Keratinocyte (primary cell): ENCODE data around the gene JAM3. TPM values are rescaled to one million over a fixed set of nuclear protein-coding genes. Genes with fewer than 3 reads are reported as not detected.

ENCODE experiments used
- DNase-seq: peaks from one replicate; pipeline ENCODE4 v3.0.0-alpha.2; 2011; ENCODE audit warnings: low read depth, missing footprints, low spot score
- FAIRE-seq: peaks from 2 replicates; lab custom pipeline; 2011; peaks lifted over from hg19 to GRCh38; lab: Jason Lieb, UNC
- H2AFZ ChIP-seq: 2 replicates; pipeline ENCODE4 v1.6.0; 2012; ENCODE audit warnings: low read length, control low read depth, inconsistent platforms; ENCODE audit not compliant: control insufficient read depth
- H3K27ac ChIP-seq: 2 replicates; pipeline ENCODE4 v1.5.1; 2011; ENCODE audit warnings: low read length; ENCODE audit not compliant: control insufficient read depth, insufficient read depth
- H3K27me3 ChIP-seq: 3 replicates; pipeline ENCODE4 v1.6.0; 2011; ENCODE audit warnings: low read length; ENCODE audit not compliant: control insufficient read depth, insufficient read depth; ENCODE audit errors: extremely low read depth
- H3K36me3 ChIP-seq, 2 experiments: 2 replicates in 1 of 2; 3 replicates in 1 of 2; pipeline ENCODE4 v1.5.1; 2011; ENCODE audit warnings: low read length in 2 of 2, mild to moderate bottlenecking in 1 of 2; ENCODE audit not compliant: control insufficient read depth in 2 of 2, insufficient read depth in 2 of 2; ENCODE audit errors: extremely low read depth in 1 of 2
- H3K4me1 ChIP-seq: 3 replicates; pipeline ENCODE4 v1.5.1; 2011; ENCODE audit warnings: low read length; ENCODE audit not compliant: control insufficient read depth, insufficient read depth; ENCODE audit errors: extremely low read depth
- H3K4me2 ChIP-seq: 3 replicates; pipeline ENCODE4 v1.6.0; 2011; ENCODE audit warnings: low read depth, low read length; ENCODE audit not compliant: control insufficient read depth, insufficient read depth; ENCODE audit errors: extremely low read depth
- H3K4me3 ChIP-seq, 3 experiments: fragments of 200-600 bp in 1 of 3; sonication (generic) in 1 of 3; 2 replicates in 2 of 3; 3 replicates in 1 of 3; pipeline ENCODE4 v1.5.1; 2011 to 2016; ENCODE audit warnings: low read length in 3 of 3, mild to moderate bottlenecking in 3 of 3, control low read depth in 2 of 3, inconsistent platforms in 1 of 3, low read depth in 1 of 3, mixed read lengths in 1 of 3, mixed run types in 1 of 3, moderate library complexity in 1 of 3; ENCODE audit not compliant: control insufficient read depth in 2 of 3, insufficient read depth in 2 of 3; ENCODE audit errors: extremely low read depth in 1 of 3
- H3K79me2 ChIP-seq: 2 replicates; pipeline ENCODE4 v1.6.0; 2012; ENCODE audit warnings: low read length; ENCODE audit not compliant: control insufficient read depth, insufficient read depth
- H3K9ac ChIP-seq: 3 replicates; pipeline ENCODE4 v1.6.0; 2011; ENCODE audit warnings: low read length; ENCODE audit not compliant: control insufficient read depth, insufficient read depth; ENCODE audit errors: extremely low read depth
- H3K9me1 ChIP-seq: 3 replicates; pipeline ENCODE4 v1.6.0; 2011; ENCODE audit warnings: low read length; ENCODE audit not compliant: control insufficient read depth, insufficient read depth; ENCODE audit errors: extremely low read depth
- H3K9me3 ChIP-seq: 2 replicates; pipeline ENCODE4 v1.5.1; 2012; ENCODE audit warnings: low read depth, low read length; ENCODE audit not compliant: control insufficient read depth
- H4K20me1 ChIP-seq: 3 replicates; pipeline ENCODE4 v1.6.0; 2011; ENCODE audit warnings: low read length; ENCODE audit not compliant: control insufficient read depth, insufficient read depth; ENCODE audit errors: extremely low read depth
- CTCF ChIP-seq, 3 experiments: IDR thresholded peaks in 1 of 3; conservative IDR thresholded peaks in 1 of 3; optimal IDR thresholded peaks in 1 of 3; 2 replicates in 2 of 3; 3 replicates in 1 of 3; pipeline versions ENCODE3 to v1.5.1; 2011; ENCODE audit warnings: low read length in 3 of 3, mild to moderate bottlenecking in 3 of 3, moderate library complexity in 2 of 3, control low read depth in 1 of 3, inconsistent platforms in 1 of 3; ENCODE audit not compliant: insufficient read depth in 2 of 3; ENCODE audit errors: extremely low read depth in 1 of 3
- EZH2 ChIP-seq: IDR thresholded peaks from one replicate; pipeline ENCODE4 v1.6.1; 2012; ENCODE audit warnings: inconsistent platforms, mild to moderate bottlenecking, low read length, moderate library complexity
- dilution Hi-C: fragments of 300-500 bp; cut with MboI; formaldehyde crosslinking; loops from one replicate; pipeline ENCODE4 v1.7.0; 2020; ENCODE audit warnings: low sequenced_read_pairs; ENCODE audit not compliant: extremely low pct_ligation_motif_present
- polyA plus RNA-seq, 5 experiments: library from polyadenylated mRNA; depleted of rRNA in 3 of 5; stranded (reverse) in 3 of 5; stranded (forward) in 1 of 5; unstranded in 1 of 5; fragments of >200 nt; gene quantifications; 1 replicate in 1 of 5; 2 replicates in 3 of 5; 3 replicates in 1 of 5; pipeline versions ENCODE4 v1.2.1 to v1.2.3, GENCODE V29; 2011 to 2012; ENCODE audit warnings: missing spikeins in 2 of 5, low read depth in 1 of 5, low replicate concordance in 1 of 5

JAM3 gene
- polyA plus RNA-seq, 1 donor (not counting 4 experiments of a cell fraction or from before 2014, with no cell fraction given) = 11.4 TPM

GRCh38 chr11:134170177-134170918 is 101.5 kb downstream of the JAM3 start:
- DNase-seq (no peak), FAIRE-seq (no peak)

GRCh38 chr11:134170919-134171281 is 102.0 kb downstream of the JAM3 start:
- no peak for FAIRE-seq
- Histone ChIP-seq H3K27me3 (no peaks in the 10 kb centered on the region), H3K4me2 (no peak overlapping the region), H3K4me3 (no peak overlapping the region), H3K9ac (no peak overlapping the region), H4K20me1 (no peaks in the 10 kb centered on the region), H3K9me3 (no peaks in the 10 kb centered on the region), H3K36me3 (peaks cover 17 to 25% of the 10 kb centered on the region in 2 experiments), H3K79me2 (no peaks in the 10 kb centered on the region), H2AFZ (no peak overlapping the region), H3K9me1 (no peaks in the 10 kb centered on the region), H3K27ac (no peak overlapping the region), H3K4me1 (no peaks in the 10 kb centered on the region)
- DNase-seq = no peak
- TF ChIP-seq EZH2 = no peak
- no peak for TF ChIP-seq CTCF (optimal IDR thresholded peaks at IDR 0.05 in 1 of 3, IDR thresholded peaks at IDR 0.05 in 1 of 3, conservative IDR thresholded peaks at IDR 0.05 in 1 of 3; ENCODE audit: extremely low read depth in 1 of 3, insufficient read depth in 2 of 3, low read length in 3 of 3)
- dilution Hi-C loops = no loop called here

More at GRCh38 chr11:134170177-134170918, 101.5 kb downstream of the JAM3 start:
- H3K4me1 ChIP-seq = no peaks in the 10 kb centered on the region
- no peak overlapping the region for H3K4me3 ChIP-seq
- peaks cover 18 to 25% of the 10 kb centered on the region in 2 experiments for H3K36me3 ChIP-seq
- no peak overlapping the region for H2AFZ ChIP-seq
- no peak overlapping the region for H3K27ac ChIP-seq
- H3K4me2 ChIP-seq = no peak overlapping the region
- H3K9ac ChIP-seq = no peak overlapping the region
- H3K9me1 ChIP-seq = no peaks in the 10 kb centered on the region
- H3K79me2 ChIP-seq = no peaks in the 10 kb centered on the region
- dilution Hi-C loops = no loop called here
- TF ChIP-seq CTCF (optimal IDR thresholded peaks at IDR 0.05 in 1 of 3, IDR thresholded peaks at IDR 0.05 in 1 of 3, conservative IDR thresholded peaks at IDR 0.05 in 1 of 3; ENCODE audit: extremely low read depth in 1 of 3, insufficient read depth in 2 of 3, low read length in 3 of 3) = no peak
- no peak for TF ChIP-seq EZH2
- H3K27me3 ChIP-seq = no peaks in the 10 kb centered on the region
- H4K20me1 ChIP-seq = no peaks in the 10 kb centered on the region
- H3K9me3 ChIP-seq = no peaks in the 10 kb centered on the region
